Common myeloid progenitor, CD34-positive (primary cell): ENCODE data around the gene GK.
"Not testable (repeated sequence)": the region's sequence is repeated elsewhere in the genome, so short reads cannot be mapped to it uniquely, and the experiment has no call there.

Experiments used
- CTCF ChIA-PET: fragments of 350-600 bp; sonication (Branson Sonifier 250); formaldehyde crosslinking; loops from one replicate; lab custom pipeline; 2021; ENCODE audit warnings: antibody characterized with exemption; lab: Charles Lee
- POLR2A ChIA-PET: fragments of 350-600 bp; sonication (Branson Sonifier 250); formaldehyde crosslinking; loops from one replicate; lab custom pipeline; 2021; ENCODE audit warnings: antibody characterized with exemption; lab: Charles Lee
- DNase-seq, 3 donors: peaks; one replicate each; pipeline versions ENCODE4 v3.0.0 to v3.0.0-alpha.2; 2013
- H3K27ac ChIP-seq, 2 experiments: 1 replicate in 1 of 2; 2 replicates in 1 of 2; pipeline ENCODE4 v1.7.0; 2013; ENCODE audit warnings: inconsistent platforms in 2 of 2, low read length in 2 of 2, mild to moderate bottlenecking in 2 of 2, low read depth in 1 of 2, moderate library complexity in 1 of 2; ENCODE audit not compliant: severe bottlenecking in 2 of 2, insufficient read depth in 1 of 2, poor library complexity in 1 of 2
- H3K27me3 ChIP-seq, 5 experiments: replicated peaks in 2 of 5; 1 replicate in 3 of 5; 2 replicates in 2 of 5; pipeline versions ENCODE4 v1.6.1 to v1.7.0; 2013; ENCODE audit warnings: low read length in 4 of 5, mild to moderate bottlenecking in 2 of 5, moderate library complexity in 2 of 5, inconsistent platforms in 1 of 5; ENCODE audit not compliant: insufficient read depth in 5 of 5, control insufficient read depth in 4 of 5
- H3K36me3 ChIP-seq, 4 experiments: 1 replicate in 2 of 4; 2 replicates in 2 of 4; pipeline versions ENCODE4 v1.6.1 to v1.7.0; 2013; ENCODE audit warnings: low read length in 3 of 4, control low read depth in 1 of 4, mild to moderate bottlenecking in 1 of 4; ENCODE audit not compliant: control insufficient read depth in 4 of 4, insufficient read depth in 4 of 4
- H3K4me1 ChIP-seq, 4 experiments: 1 replicate in 3 of 4; 2 replicates in 1 of 4; pipeline versions ENCODE4 v1.6.1 to v1.7.1; 2013; ENCODE audit warnings: low read length in 3 of 4, mild to moderate bottlenecking in 3 of 4, control low read depth in 1 of 4, inconsistent platforms in 1 of 4, moderate library complexity in 1 of 4; ENCODE audit not compliant: control insufficient read depth in 4 of 4, insufficient read depth in 4 of 4; ENCODE audit errors: control extremely low read depth in 1 of 4
- H3K4me3 ChIP-seq, 7 experiments: 1 replicate in 4 of 7; 2 replicates in 3 of 7; pipeline versions ENCODE4 v1.5.1 to v1.7.0; 2013; ENCODE audit warnings: mild to moderate bottlenecking in 7 of 7, low read length in 6 of 7, moderate library complexity in 6 of 7, inconsistent platforms in 2 of 7, low read depth in 2 of 7, control low read depth in 1 of 7; ENCODE audit not compliant: insufficient read depth in 4 of 7, control insufficient read depth in 1 of 7; ENCODE audit errors: extremely low read depth in 1 of 7
- H3K9me3 ChIP-seq, 5 experiments: 1 replicate in 4 of 5; 2 replicates in 1 of 5; pipeline versions ENCODE4 v1.6.1 to v1.7.1; 2013; ENCODE audit warnings: low read length in 4 of 5, mild to moderate bottlenecking in 2 of 5, inconsistent platforms in 1 of 5, low read depth in 1 of 5, moderate library complexity in 1 of 5; ENCODE audit not compliant: control insufficient read depth in 4 of 5, insufficient read depth in 2 of 5; ENCODE audit errors: control extremely low read depth in 1 of 5
- WGBS: methylation state at CpG from one replicate; pipeline ENCODE4 v1.1.5; 2013; ENCODE audit not compliant: insufficient coverage; 5-methylcytosine and 5-hydroxymethylcytosine counted together

GK gene

GRCh38 chrX:30762755-30763154, 109.5 kb downstream of the GK start:
- POLR2A ChIA-PET, result no interaction called here
- no peaks in the 10 kb centered on the region for H3K9me3 ChIP-seq
- CTCF ChIA-PET, result no interaction called here
- WGBS, result 60% methylated on average over 1 of the region's 3 CpGs
- no peaks in the 10 kb centered on the region for H3K27me3 ChIP-seq
- no peaks in the 10 kb centered on the region for H3K36me3 ChIP-seq
- no peaks in the 10 kb centered on the region for H3K4me1 ChIP-seq
- DNase-seq, result no peak
- no peak overlapping the region for H3K27ac ChIP-seq
- no peak overlapping the region for H3K4me3 ChIP-seq

DNA sequence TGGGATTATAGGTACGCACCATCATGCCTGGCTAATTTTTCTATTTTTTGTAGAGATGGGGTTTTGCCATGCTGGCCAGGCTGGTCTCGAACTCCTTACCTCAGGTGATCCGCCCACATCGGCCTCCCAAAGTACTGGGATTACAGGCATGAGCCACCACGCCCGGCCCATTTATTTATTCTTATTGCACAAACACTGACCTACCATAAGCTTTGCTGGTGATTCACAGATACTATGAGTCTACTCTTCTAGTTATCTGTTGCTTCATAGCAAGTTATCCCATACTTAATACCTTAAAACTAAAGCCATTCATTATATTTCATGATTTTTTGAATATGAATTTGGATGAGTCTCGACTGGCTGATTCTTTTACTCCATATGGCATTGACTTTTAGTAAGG, 120.5 kb downstream of the GK start:
- DNase-seq, H3K27me3 ChIP-seq, H3K36me3 ChIP-seq, H3K4me1 ChIP-seq, H3K9me3 ChIP-seq, CTCF ChIA-PET, H3K4me3 ChIP-seq, H3K27ac ChIP-seq, POLR2A ChIA-PET: not testable (repeated sequence)
- 97% methylated on average over 5 of the region's 7 CpGs for WGBS

- ChIA-PET POLR2A (no interaction called here), CTCF (no interaction called here)
- H3K4me3 ChIP-seq, result no peak overlapping the region
- H3K27ac ChIP-seq, result no peak overlapping the region
- H3K4me1 ChIP-seq, result no peaks in the 10 kb centered on the region
- H3K36me3 ChIP-seq, result no peaks in the 10 kb centered on the region
- H3K9me3 ChIP-seq, result peaks cover 0 to 2% (median 0%) of the 10 kb centered on the region in 5 experiments
- no peak for DNase-seq
- no peaks in the 10 kb centered on the region for H3K27me3 ChIP-seq
Measured at GRCh38 chrX:30777575-30777974, 124.4 kb downstream of the GK start.

DNA sequence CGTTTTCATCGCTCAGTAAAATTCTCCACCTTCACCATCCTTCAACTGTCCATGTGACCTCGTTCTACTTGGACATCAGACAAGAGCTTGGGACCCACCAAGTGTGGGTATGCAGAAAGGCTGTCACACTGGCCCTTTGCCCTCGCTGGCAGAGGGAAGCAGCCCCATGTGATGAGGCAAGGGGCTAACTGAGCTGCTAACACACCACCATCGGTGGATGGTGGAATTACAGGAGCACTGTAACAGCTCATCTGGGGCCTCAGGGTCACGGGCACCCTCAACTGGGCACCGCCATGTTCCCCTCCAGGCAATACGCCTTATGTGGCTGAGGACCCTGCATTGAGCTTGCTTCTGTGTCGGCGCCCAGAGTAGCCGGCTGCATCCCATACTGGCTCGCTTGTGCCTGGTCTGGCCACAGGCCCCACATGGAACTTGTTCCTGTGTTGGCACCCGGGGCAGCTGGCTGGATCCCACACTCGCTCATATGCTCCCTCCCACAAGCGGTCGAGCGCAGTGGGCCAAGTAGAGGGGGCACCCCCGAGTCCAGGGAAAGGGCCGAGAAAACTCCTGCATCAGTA, 126.3 kb downstream of the GK start:
- Histone ChIP-seq H3K4me1 (no peaks in the 10 kb centered on the region), H3K9me3 (peaks cover 0 to 2% (median 0%) of the 10 kb centered on the region in 5 experiments), H3K27ac (no peak overlapping the region), H3K27me3 (no peaks in the 10 kb centered on the region), H3K4me3 (no peak overlapping the region), H3K36me3 (no peaks in the 10 kb centered on the region)
- CTCF ChIA-PET, result no interaction called here
- no peak for DNase-seq
- POLR2A ChIA-PET, result no interaction called here
- WGBS, result 84% methylated on average over 13 of the region's 19 CpGs
